ENCODE measurements around the gene DSC1.
"Not testable (repeated sequence)": the region's sequence is repeated elsewhere in the genome, so short reads cannot be mapped to it uniquely, and the experiment has no call there.

Gene DSC1

GRCh38 chr18:31171144-31171839, 8.6 kb upstream of the DSC1 start:
- no peak for DNase-seq

DNA sequence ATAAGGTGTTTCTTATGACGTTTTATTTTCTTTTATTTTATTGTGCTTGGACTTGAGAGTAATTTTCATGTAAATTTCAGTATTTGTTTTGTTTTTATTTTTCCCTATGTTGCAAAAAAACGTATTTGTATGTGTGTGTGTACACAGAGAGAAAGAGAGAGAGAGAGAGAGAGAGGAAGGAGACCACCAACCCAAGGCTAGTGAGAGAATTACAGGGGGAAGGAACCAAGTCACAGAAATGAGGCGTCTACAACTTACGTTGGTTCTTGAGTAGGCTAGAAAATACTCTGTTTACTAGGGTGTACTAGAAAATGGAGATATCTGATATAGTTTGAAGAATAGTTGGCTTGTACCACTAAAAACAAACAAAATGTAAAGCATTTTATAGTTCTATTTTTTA, 7.7 kb upstream of the DSC1 start:
- DNase-seq, result no peak

DNA sequence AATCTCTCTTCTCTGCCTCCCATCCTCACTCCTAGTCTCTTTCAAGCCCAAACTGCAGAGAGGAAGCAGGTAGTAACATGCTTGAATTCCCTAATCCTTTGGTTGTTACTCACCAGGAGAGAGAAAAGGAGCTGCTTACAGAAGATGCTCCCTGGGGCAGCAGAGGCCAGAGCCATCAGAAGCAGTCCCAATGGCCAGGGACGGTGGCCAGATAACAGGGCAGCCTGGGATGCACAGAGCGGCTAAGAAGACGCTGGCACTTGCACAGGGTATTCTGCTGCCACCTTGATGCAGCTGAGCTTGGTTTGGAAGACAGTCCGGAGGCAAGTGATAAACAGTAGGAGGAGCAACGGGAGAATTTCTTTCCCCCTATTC, 250 bp downstream of the DSC1 start:
- DNase-seq, result no peak

DNA sequence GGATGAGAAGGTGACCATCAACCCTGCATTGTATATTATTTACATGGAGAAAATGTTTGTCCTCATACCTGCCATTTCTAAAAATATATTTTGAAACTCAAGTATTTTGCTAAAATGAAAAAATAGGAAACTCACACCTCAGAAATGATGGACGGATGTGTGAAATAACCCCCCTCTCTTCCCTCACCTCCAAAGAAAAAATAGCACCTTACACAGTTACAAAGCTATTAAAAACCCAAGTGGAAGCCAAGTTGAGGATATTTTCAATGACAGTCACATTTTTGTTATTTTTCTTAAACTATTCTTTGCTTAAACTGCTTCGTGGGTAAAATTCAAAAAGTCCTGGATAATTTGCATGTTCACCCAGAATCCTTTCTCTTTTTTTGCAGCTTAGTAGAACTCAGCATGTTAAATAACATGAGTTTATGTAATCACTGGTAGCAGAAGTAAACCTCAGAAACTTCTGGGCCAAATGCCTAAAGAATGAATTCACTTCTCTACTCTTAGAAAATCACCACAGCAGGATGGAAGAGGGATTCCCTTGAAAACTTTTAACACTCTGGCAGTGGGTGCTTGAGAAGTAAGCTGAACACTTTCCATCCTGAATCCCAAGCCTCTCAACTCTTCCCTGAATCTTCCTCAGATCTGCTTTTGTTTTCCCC, 768 bp downstream of the DSC1 start:
- no peak for DNase-seq

DNA sequence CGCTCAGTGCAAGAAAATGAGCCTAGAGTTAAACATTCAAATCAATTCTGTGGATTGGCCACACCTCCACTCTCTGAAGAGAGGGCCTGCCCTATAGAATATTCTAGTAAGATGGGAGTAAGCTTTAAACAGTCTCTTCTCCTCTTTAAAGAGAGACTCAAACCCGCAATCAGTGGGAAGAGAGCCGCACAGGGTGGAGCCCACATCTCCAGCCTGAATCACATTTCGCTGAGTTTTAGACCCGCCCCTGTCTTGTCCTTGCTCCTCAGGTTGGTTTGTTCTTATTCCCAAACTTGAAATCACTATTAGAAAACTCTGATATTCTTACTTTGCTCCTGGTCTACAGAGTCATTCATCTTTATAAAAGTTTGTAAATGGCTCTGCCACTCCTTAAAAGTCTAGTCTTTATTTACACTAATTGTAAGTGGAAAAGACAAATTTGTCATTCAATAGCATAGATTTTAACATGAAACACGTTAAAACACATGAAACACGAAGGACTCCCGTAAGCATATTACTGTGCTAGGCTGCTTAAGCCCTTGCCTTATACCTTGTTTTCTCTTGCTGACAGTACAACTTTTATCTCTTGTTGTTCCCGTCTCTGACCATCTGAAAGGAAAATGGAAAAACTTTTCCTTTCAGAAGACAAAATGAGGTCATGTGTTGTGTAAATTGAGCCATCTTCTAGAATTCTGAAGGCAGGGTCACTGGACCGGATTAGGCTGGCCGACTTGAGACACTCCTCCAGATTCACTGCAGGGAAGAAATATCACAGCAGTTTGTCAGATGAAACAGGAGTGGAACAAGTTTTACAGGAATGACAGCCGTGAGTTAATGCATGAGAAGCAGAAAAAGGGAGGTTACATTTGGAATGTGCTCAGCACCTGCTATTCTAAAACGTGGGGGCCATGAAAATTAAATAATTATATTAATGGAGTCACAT, 5.6 kb downstream of the DSC1 start:
- DNase-seq, result no peak

- no peak for DNase-seq
These were observed 7.2 kb downstream of the DSC1 start for GRCh38 chr18:31155498-31155897.

- DNase-seq, result no peak
These were observed 8.5 kb downstream of the DSC1 start for GRCh38 chr18:31154181-31154580.

DNA sequence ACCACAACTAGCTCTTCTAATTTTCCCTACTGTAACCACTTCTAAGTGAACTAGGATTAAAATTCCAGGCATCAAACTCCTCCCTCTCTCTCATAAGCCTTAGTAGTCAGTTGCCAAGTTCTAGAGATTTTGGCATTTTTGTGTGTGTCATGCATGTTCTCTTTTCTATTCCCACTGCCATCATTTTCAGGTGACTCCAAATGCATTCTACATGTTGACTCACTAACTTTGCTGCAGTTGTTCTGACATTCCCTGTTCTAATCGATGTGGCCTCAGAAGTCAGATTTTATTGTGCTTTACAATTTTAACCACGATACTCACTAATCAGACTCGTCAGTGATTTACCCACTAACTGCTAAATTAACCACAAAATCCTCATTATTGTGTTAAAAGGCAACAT, 13.3 kb downstream of the DSC1 start:
- no peak for DNase-seq

DNA sequence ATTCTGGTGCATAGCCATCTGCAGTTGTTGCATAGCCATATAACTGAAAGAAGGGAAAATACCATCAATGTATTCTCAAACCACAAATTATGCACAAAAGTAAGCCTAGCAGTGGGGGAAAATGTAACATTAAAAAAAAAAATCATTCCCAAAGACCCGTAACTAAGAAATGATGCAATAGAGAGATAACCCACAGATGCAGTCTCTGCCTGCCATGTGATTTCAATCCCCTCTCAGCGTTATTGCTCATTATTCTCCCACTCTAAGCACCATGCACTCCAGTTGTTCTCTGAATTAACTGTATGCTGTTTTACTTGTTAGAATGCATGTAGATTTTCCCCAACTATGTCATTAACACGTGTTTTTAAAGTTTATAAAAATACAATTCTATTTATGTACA, 14.1 kb downstream of the DSC1 start:
- no peak for DNase-seq

- no peak for DNase-seq
These were observed 15.8 kb downstream of the DSC1 start for GRCh38 chr18:31146809-31147208.

GRCh38 chr18:31143025-31143424, 19.6 kb downstream of the DSC1 start:
- DNase-seq, result no peak

DNA sequence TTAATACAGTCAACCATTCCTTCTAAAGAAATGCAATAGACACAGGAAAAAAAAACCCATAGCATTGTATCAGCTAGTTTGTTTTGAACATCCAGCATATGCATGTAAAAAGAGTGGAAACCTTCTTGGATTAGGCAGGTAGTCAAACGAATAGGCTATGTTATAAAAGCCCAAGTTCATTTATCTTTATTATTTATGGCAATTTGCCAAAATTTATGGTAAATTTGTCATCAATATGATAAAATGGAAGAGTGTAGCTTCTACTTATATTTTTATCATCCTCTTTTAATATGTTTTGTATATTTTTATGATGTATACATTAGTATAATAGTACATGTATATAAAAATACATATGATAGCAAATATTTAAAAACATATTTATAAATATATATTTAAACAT, 23.9 kb downstream of the DSC1 start:
- no peak for DNase-seq

DNA sequence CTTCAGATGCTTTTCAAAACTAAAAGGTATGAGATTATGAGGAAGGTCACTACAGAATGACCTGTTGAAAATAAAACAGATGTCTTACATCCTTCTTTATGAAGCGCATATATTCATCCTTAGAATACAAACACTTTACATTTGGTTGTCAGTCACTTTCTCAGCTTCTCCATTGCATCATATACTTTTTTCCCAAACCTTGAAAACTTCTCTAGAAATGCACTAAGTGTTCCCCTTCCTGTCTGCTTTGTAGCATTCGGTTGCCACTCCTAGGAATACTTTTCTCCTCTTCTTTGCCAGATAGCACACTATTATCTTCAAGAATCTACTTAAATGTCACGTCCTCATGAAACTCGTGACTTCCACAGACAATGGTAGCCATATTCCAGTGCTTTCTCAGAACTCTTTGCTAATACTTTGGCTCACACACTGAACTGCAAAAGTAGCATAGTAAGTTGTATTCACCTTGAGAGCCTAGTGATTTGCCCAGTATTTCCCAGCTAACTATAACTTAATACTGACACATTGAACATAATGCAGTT, 27.6 kb downstream of the DSC1 start:
- DNase-seq, result no peak

DNA sequence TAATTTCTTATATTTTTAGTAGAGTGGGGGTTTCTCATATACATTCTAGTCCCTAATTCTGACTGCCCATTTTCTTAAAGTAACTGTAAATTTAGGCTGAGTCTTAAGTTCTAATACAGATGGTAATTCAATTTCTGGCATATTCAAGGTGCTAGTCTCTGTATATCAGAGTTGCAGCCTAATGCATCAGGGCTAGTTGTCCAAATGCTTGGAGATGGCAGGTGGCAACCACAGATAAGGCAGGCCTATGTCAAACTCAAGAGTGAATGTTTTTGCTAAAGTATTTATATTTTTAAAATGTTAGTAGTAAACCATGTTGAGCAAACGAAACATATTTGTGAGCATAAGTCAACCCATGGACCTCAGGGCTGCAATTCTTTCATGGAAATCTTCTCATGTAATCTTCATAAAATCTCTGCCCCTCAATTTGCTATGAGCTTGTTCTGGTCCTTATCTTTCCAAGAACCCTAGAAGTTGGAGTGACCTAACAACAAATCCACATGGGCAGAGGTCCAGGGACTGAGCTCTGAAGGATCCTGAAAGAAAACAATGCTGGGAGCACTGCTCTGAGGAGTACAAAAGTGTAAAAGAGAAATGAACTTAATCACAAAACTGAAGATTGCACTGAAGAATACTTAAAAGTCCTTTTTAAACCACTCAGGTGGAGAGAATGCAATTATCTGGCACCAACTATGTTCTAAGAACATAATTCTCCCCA, 33.1 kb downstream of the DSC1 start:
- no peak for DNase-seq

GRCh38 chr18:31125878-31126277, 36.8 kb downstream of the DSC1 start:
- DNase-seq, result no peak

DNA sequence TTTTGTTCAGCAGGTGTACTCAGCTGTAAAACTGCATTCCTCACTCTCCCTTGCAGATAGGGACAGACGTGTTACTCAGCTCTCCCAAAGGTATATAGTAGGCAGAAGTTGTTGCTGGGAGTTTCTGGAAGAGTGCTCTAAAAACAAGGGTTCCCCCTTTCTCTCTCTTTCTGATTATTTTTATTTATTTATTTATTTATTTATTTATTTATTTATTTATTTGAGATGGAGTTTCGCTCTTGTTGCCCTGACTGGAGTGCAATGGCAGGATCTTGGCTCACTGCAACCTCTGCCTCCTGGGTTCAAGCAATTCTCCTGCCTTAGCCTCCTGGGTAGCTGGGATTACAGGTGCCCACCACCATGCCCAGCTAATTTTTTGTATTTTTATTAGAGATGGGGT, 39.5 kb downstream of the DSC1 start:
- DNase-seq, result not testable (repeated sequence)

GRCh38 chr18:31120594-31120993, 42.1 kb downstream of the DSC1 start:
- DNase-seq, result no peak

GRCh38 chr18:31116853-31117595, 45.6 kb downstream of the DSC1 start:
- no peak for DNase-seq

DNA sequence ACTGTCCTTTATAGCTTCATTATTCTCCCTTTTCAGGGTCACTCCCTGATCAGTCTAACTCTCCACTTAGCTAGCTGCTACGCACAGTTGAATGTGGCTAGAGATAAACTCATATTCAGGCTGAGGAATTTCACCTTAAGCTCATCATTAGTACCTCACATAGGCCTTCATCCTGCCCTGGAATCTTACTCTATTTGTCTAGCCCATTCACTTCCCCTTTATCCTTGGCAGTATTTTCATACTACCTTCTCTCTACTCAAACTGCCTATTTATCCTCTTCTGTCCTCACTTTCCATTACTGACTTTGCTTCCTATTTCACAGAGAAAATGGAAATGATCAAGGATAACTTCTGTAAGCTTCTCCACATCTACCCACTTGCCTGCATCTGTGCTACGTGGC, 49.9 kb downstream of the DSC1 start:
- DNase-seq, result no peak

DNA sequence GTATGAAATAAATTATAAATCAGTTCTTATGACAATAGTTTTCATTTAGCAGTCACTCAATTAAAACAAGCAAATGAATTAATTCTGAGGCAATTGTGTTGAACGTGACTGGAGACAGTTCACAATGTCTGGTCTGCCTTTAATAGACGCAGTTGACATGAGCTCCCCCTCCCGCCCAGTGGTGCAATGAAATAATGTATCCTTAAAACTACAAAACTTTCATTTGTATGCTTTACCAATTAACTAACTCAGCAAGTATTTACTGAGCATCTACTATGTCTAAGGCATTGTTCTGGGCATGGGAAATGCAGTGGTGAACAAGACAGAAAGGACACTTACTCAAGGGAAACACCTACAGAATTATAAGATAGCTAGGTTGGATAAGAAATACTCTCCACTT, 56.9 kb downstream of the DSC1 start:
- DNase-seq, result no peak

DNA sequence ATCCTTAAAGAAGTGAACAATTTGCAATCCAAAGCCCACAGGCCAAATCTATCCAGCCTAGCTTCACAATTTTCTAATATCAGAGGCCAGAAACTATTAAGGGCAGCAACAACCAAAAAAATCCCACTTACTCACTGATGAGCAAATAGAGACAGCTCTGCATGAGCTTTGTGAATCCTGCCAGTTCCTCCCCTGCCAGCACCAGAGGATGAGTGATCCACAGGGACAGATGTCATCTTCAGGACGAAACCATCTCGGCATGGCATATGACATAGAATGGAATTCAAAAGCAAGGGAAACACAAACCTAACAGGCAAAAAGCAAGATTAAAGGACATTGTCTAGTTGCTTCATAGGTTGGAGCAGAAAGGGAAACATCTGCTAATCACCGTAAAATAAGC, 58.2 kb downstream of the DSC1 start:
- DNase-seq, result no peak

DNA sequence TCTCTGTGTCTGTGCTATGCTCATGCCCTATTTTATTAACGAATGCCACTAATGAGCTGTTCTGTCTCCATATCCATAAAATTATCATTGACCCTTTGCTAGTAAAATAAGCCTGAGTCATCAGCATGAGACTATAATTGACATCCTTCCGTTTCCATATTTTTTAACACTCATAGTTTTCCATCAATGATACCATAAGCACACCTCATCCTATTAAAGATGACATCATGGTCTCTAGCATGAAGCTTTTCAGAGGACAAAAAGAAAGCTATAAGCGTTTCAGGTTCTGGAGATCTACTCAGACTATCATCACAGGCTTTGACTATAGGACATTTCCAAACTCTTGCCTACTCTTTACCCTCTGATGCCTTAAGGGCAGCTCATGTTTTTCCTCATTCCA, 59.2 kb downstream of the DSC1 start:
- DNase-seq, result no peak

Measured in stimulated activated CD4-positive, alpha-beta T cell treated with anti-CD3 and anti-CD28 coated beads, Interleukin-4, amount 100 ng/mL, for 4 hours (primary cell).